Activated effector memory CD4-positive, alpha-beta T cell treated with anti-CD3 and anti-CD28 coated beads, Interleukin-2, amount 50 U/mL, for 16 hours (primary cell): Measurements from ENCODE around the gene MGAT5.

Source experiments
- DNase-seq: peaks from one replicate; pipeline ENCODE4 v3.0.0-alpha.2; 2020

The MGAT5 gene

GRCh38 chr2:134370655-134371445, 117.0 kb downstream of the MGAT5 start:
- DNase-seq = no peak

- DNase-seq = no peak
Observed at GRCh38 chr2:134372141-134372540, 118.3 kb downstream of the MGAT5 start.

GRCh38 chr2:134372611-134373131, 118.8 kb downstream of the MGAT5 start:
- DNase-seq = no peak

GRCh38 chr2:134375935-134376334, 122.1 kb downstream of the MGAT5 start:
- DNase-seq = no peak

- DNase-seq = no peak
Observed at GRCh38 chr2:134377730-134378129, 123.9 kb downstream of the MGAT5 start.

GRCh38 chr2:134379293-134379692, 125.4 kb downstream of the MGAT5 start:
- no peak for DNase-seq

GRCh38 chr2:134379722-134380121, 125.8 kb downstream of the MGAT5 start:
- DNase-seq = no peak

GRCh38 chr2:134381141-134381540, 127.3 kb downstream of the MGAT5 start:
- DNase-seq = no peak

GRCh38 chr2:134384131-134384530, 130.3 kb downstream of the MGAT5 start:
- no peak for DNase-seq

GRCh38 chr2:134385195-134385594, 131.3 kb downstream of the MGAT5 start:
- DNase-seq = no peak

- DNase-seq = no peak
Observed at GRCh38 chr2:134386310-134386709, 132.4 kb downstream of the MGAT5 start.

- no peak for DNase-seq
Observed at GRCh38 chr2:134389381-134389780, 135.5 kb downstream of the MGAT5 start.

GRCh38 chr2:134391751-134392160, 137.9 kb downstream of the MGAT5 start:
- DNase-seq = no peak

- DNase-seq = no peak
Observed at GRCh38 chr2:134392442-134393074, 138.7 kb downstream of the MGAT5 start.

- DNase-seq = no peak
Observed at GRCh38 chr2:134393075-134393461, 139.2 kb downstream of the MGAT5 start.

GRCh38 chr2:134395779-134396178, 141.9 kb downstream of the MGAT5 start:
- no peak for DNase-seq

- DNase-seq = no peak
Observed at GRCh38 chr2:134396493-134396892, 142.6 kb downstream of the MGAT5 start.

- no peak for DNase-seq
Observed at GRCh38 chr2:134397146-134397896, 143.4 kb downstream of the MGAT5 start.

GRCh38 chr2:134398300-134398699, 144.4 kb downstream of the MGAT5 start:
- DNase-seq = no peak

GRCh38 chr2:134399096-134399495, 145.2 kb downstream of the MGAT5 start:
- DNase-seq = no peak

GRCh38 chr2:134401081-134401497, 147.2 kb downstream of the MGAT5 start:
- no peak for DNase-seq

- no peak for DNase-seq
Observed at GRCh38 chr2:134401789-134402188, 147.9 kb downstream of the MGAT5 start.

GRCh38 chr2:134402410-134402809, 148.5 kb downstream of the MGAT5 start:
- DNase-seq = no peak
